A673 (cell line): ENCODE measurements around the gene IQCE. TPM values are rescaled to one million over a fixed set of nuclear protein-coding genes. Genes with fewer than 3 reads are reported as not detected.

Experiments used
- BruUV-seq: library from RNA; stranded (reverse); fragments of 400-500 nt; replicated peaks from 2 replicates; lab custom pipeline; 2021; lab: Mats Ljungman, UMichigan
- CTCF ChIA-PET: fragments of 300-600 bp; sonication (Branson Sonifier 250); formaldehyde crosslinking; loops from one replicate; lab custom pipeline; 2022; ENCODE audit warnings: antibody characterized with exemption; lab: Charles Lee
- POLR2A ChIA-PET: fragments of 300-600 bp; sonication (Branson Sonifier 250); formaldehyde crosslinking; loops from one replicate; lab custom pipeline; 2022; ENCODE audit warnings: antibody characterized with exemption; ENCODE audit not compliant: low non-redundant PET; lab: Charles Lee
- DNase-seq: peaks from one replicate; pipeline ENCODE4 v3.0.0-alpha.2; 2015; ENCODE audit warnings: low spot score
- H3K27ac ChIP-seq: fragments of 200-600 bp; sonication (generic); 2 replicates; pipeline ENCODE4 v1.5.1; 2016; ENCODE audit warnings: mixed run types, low read depth, mild to moderate bottlenecking, mixed read lengths, antibody characterized with exemption, low read length; ENCODE audit not compliant: poor library complexity, severe bottlenecking
- H3K27me3 ChIP-seq: fragments of 200-600 bp; sonication (generic); replicated peaks from 2 replicates; pipeline ENCODE4 v1.6.1; 2017; ENCODE audit warnings: mixed run types, low read depth, mild to moderate bottlenecking, mixed read lengths, antibody characterized with exemption, low read length; ENCODE audit not compliant: insufficient read depth, poor library complexity
- H3K36me3 ChIP-seq: fragments of 200-600 bp; sonication (generic); 2 replicates; pipeline ENCODE4 v1.6.1; 2016; ENCODE audit warnings: mixed run types, mild to moderate bottlenecking, mixed read lengths, antibody characterized with exemption, low read length; ENCODE audit not compliant: insufficient read depth, poor library complexity, severe bottlenecking
- H3K4me1 ChIP-seq: fragments of 200-600 bp; sonication (generic); 2 replicates; pipeline ENCODE4 v1.6.1; 2017; ENCODE audit warnings: mixed run types, mild to moderate bottlenecking, mixed read lengths, antibody characterized with exemption, low read length; ENCODE audit not compliant: insufficient read depth, poor library complexity, severe bottlenecking
- H3K4me3 ChIP-seq: fragments of 200-600 bp; sonication (generic); 2 replicates; pipeline ENCODE4 v1.5.1; 2016; ENCODE audit warnings: low read depth, mixed run types, mild to moderate bottlenecking, mixed read lengths, low read length; ENCODE audit not compliant: poor library complexity, severe bottlenecking
- H3K9me3 ChIP-seq: fragments of 200-600 bp; sonication (generic); 2 replicates; pipeline ENCODE4 v1.6.1; 2016; ENCODE audit warnings: mixed run types, low read depth, mild to moderate bottlenecking, mixed read lengths, antibody characterized with exemption, low read length; ENCODE audit not compliant: poor library complexity, severe bottlenecking
- EZH2 ChIP-seq: fragments of 200-600 bp; sonication (generic); IDR thresholded peaks from 2 replicates; pipeline ENCODE4 v1.6.1; 2017; ENCODE audit warnings: borderline replicate concordance, low read depth, mild to moderate bottlenecking, mixed read lengths, antibody characterized with exemption, low read length; ENCODE audit not compliant: poor library complexity, severe bottlenecking
- intact Hi-C: fragments of 100-400 bp; cut with micrococcal nuclease; formaldehyde crosslinking; loops from one replicate; pipeline ENCODE4 v1.10.0; 2022; ENCODE audit not compliant: unreplicated experiment
- total RNA-seq: library from RNA; stranded (reverse); gene quantifications from 2 replicates; pipeline ENCODE4 v1.2.3, GENCODE V29; 2021
- TF ChIP-seq, protein P1 (sequence below): fragments of 300-800, 200-600 bp; sonication (generic); conservative IDR thresholded peaks from 2 replicates; pipeline ENCODE4 v1.5.1; 2017; ENCODE audit warnings: low read depth, mild to moderate bottlenecking, antibody characterized with exemption, low read length, moderate library complexity, mixed read lengths

The IQCE gene
- total RNA-seq, 1 experiment from 2014 or later: 35.4 TPM

DNA sequence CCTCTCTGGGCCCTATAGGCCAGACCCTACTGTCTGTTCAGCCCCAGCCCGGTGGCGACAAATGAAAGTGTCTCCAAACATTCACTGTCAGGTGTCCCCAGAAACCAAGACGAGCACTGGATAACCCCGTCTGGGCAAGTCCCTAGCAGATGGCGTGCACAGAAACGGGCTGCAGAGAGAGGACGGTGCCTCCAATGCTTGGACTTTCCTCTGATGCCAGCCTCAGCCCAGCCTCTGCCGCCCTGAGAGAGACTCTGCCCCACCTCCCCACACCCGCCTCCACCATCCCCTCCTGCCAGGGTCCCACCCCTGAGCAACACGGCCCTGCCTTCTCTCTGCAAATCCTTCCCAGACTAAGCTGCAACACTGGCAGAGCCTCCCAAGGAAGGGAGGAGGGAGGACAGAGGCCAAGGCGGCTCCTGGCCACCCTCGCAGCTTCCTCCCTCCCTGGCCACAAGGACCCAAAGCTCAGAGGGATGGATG, 46.6 kb upstream of the IQCE start:
- no peak overlapping the region for H3K27ac ChIP-seq
- CTCF ChIA-PET: no interaction called here
- BruUV-seq: no TSS peak
- H3K4me3 ChIP-seq: no peak overlapping the region
- H3K4me1 ChIP-seq: peaks cover 2% of the 10 kb centered on the region
- TF ChIP-seq, protein P1, sequence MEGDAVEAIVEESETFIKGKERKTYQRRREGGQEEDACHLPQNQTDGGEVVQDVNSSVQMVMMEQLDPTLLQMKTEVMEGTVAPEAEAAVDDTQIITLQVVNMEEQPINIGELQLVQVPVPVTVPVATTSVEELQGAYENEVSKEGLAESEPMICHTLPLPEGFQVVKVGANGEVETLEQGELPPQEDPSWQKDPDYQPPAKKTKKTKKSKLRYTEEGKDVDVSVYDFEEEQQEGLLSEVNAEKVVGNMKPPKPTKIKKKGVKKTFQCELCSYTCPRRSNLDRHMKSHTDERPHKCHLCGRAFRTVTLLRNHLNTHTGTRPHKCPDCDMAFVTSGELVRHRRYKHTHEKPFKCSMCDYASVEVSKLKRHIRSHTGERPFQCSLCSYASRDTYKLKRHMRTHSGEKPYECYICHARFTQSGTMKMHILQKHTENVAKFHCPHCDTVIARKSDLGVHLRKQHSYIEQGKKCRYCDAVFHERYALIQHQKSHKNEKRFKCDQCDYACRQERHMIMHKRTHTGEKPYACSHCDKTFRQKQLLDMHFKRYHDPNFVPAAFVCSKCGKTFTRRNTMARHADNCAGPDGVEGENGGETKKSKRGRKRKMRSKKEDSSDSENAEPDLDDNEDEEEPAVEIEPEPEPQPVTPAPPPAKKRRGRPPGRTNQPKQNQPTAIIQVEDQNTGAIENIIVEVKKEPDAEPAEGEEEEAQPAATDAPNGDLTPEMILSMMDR: no peak
- TF ChIP-seq EZH2: no peak
- intact Hi-C loops: no loop called here
- no peaks in the 10 kb centered on the region for H3K9me3 ChIP-seq
- H3K27me3 ChIP-seq: no peaks in the 10 kb centered on the region
- POLR2A ChIA-PET: interaction anchor here (0.5 kb wide), 1 partner anchor 78 kb away, joined by 6 read pairs; no protein-coding TSS in a partner anchor
- DNase-seq: no peak
- no peaks in the 10 kb centered on the region for H3K36me3 ChIP-seq

DNA sequence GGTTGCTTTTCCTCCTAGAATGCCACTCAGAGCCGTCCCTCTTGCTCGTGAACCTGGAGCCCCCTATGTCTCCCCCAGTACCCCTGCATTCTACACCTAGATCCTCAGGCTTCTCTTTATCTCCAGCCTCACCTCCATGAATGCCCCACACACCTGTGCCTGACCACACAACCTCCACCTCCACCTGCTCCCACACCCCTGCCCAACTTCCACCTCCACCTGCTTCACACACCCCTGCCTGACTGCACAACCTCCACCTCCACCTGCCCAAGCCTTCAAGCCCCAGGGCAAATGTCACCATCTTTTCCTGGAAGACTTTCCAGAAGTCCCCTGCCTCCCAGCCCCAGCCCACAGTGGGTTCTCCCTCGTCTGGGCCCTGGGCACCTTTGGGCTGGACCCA, 46.1 kb upstream of the IQCE start:
- TF ChIP-seq, protein P1: no peak
- TF ChIP-seq EZH2: no peak
- Histone ChIP-seq H3K9me3 (no peaks in the 10 kb centered on the region), H3K27me3 (no peaks in the 10 kb centered on the region), H3K27ac (no peak overlapping the region), H3K36me3 (no peaks in the 10 kb centered on the region), H3K4me1 (peaks cover 6% of the 10 kb centered on the region), H3K4me3 (no peak overlapping the region)
- CTCF ChIA-PET: no interaction called here
- BruUV-seq: no TSS peak
- intact Hi-C loops: no loop called here
- no peak for DNase-seq
- POLR2A ChIA-PET: no interaction called here

DNA sequence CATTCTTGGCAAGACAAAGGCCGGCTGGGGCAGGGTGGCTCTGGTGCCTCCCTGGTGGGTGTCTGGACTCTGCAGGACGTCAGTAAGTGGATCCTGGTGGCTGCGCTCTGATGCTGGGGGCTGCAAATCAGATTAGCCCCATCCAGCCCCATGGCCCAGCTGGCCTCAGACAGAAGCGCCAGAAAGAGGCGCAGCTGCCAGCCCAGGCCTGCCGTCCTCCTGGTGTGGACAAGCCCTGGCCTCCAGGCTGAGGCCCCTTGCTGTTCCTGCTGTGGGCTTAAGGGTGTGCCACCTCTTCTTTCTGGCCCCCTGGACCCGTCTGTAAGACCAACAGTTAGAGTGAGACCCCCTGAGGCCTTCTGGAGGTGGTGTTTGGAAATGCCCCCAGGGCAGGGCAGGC, 45.1 kb upstream of the IQCE start:
- H3K9me3 ChIP-seq: no peaks in the 10 kb centered on the region
- no peak for TF ChIP-seq EZH2
- TF ChIP-seq, protein P1: no peak
- no peak overlapping the region for H3K4me3 ChIP-seq
- DNase-seq: no peak
- ChIA-PET POLR2A (no interaction called here), CTCF (no interaction called here)
- BruUV-seq: no TSS peak
- no peaks in the 10 kb centered on the region for H3K36me3 ChIP-seq
- H3K4me1 ChIP-seq: peaks cover 16% of the 10 kb centered on the region
- H3K27ac ChIP-seq: no peak overlapping the region
- no peaks in the 10 kb centered on the region for H3K27me3 ChIP-seq
- intact Hi-C loops: no loop called here
